Stimulated activated CD4-positive, alpha-beta T cell treated with anti-CD3 and anti-CD28 coated beads, TNF-alpha, amount 100 ng/mL, for 24 hours (primary cell): ENCODE measurements around the gene NGEF.
"Not testable (repeated sequence)": the region's sequence is repeated elsewhere in the genome, so short reads cannot be mapped to it uniquely, and the experiment has no call there.

Source experiments
- DNase-seq, 3 experiments: peaks; one replicate each; pipeline ENCODE4 v3.0.0-alpha.2; 2020; ENCODE audit warnings: low read depth in 3 of 3

Gene NGEF

GRCh38 chr2:232871835-232872736 lies 141.0 kb downstream of the NGEF start:
- DNase-seq = no peak

GRCh38 chr2:232871418-232871834 lies 141.6 kb downstream of the NGEF start:
- DNase-seq = no peak

DNA sequence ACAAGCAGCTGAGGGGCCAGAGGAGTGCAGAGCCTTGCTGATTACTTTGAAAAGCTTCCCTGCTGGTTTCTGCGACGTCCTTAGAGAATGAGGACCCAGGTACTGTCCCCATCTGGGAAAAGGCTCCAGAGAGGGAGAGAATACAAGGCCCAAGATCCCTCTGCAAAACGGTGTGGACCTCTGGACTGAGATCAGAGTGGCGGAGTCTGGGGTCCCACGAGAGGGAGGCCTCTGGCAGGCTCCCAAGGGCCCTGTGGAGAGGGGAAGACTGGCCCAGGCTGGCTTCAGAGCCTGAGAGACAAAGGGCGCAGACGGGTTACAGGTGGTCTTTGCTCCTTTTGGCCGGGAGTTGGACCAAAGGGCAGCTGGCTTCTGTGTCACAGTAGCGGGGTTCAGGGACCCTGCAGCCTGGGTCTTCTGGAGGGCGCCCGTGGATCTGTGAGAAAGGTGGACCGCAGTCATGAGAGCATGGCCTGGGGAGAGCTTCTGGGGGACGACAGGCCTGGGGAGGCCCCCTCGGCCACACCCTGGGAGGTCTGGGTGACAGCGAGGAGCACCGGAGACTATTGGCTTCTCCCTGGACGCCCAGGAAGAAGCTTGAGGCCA lies 142.2 kb downstream of the NGEF start:
- no peak for DNase-seq

DNA sequence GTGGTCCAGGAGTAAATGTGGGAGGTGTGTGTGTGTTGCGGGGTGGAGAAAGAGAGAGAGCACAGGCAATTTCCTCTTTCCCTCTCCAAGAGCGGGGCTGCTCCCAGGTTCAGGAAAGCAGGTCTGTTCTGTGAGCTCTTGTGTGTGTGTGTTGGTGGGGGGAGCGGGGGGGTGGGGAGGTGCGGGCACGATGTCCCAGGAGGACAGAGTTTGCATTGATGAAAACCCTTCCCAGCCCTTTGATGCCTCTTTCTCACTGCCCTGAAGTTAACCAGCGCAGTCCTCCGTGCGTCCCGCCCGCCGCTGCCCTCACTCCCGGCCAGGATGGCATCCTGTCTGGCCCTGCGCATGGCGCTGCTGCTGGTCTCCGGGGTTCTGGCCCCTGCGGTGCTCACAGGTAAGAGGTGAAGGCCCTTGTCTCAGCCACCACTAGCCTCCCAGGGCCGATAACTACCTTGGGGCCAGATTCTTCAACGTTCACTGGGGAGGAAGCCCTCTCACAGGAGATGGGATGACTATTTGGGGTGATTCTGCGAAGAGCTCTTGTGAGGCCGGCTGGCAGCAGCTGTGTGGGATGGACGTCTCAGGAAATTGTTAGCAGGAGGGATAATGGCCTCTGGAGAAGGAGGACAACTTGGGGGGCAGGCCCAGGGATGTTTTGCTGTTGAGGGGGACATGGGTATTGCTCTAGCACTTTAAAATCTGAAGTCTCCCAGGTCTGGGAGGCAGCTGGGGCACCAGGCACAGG lies 142.9 kb downstream of the NGEF start, which contains the start of gene SNORC:
SNORC (plus strand) TSS at position 247 of the 748 bp plus-strand sequence; CDS start at position 325, 78 bp downstream.
- no peak for DNase-seq

DNA sequence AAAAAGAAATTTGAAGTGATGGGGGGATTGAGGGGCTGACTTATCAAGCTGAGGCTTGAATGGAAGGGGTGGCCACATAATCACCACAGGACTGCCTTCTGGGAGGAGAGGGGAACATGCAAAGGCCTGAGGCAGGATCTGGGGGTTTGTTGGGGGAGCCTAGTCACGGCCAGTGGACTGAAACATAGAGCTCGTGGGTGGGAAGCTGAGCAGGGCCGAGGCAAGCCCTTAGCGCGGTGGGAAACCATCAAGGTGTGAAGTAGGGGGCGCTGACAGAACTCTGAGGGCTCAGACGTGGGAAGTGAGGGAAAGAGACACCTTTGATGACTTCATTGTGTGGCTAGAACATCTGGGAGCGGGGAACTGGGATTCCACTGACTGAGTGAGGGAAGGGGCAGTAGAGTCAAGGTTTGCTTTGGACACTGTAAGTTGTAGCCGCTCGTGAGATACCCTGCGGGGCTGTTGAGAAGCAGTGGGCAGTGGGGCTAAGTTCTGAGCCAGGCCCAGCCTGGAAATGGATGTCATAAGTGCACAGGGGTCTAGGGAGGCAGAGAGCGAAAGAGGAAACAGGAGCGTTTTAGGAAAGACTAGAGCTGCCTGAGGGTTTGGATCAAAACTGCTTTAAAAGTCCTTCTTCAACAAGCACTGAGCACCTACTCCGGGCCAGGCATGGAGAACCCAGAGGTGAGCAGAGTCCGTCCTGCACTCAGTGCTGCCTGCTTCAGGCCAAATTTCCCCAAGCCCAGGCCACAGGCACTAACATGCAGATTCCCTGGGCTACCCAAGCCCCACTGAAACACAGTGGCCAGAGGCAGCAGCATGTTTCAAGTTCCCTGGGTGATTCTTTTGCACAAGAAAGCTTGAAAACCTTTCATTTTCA lies 143.7 kb downstream of the NGEF start:
- DNase-seq = no peak

- no peak for DNase-seq
These were observed 147.0 kb downstream of the NGEF start for GRCh38 chr2:232866104-232866503.

DNA sequence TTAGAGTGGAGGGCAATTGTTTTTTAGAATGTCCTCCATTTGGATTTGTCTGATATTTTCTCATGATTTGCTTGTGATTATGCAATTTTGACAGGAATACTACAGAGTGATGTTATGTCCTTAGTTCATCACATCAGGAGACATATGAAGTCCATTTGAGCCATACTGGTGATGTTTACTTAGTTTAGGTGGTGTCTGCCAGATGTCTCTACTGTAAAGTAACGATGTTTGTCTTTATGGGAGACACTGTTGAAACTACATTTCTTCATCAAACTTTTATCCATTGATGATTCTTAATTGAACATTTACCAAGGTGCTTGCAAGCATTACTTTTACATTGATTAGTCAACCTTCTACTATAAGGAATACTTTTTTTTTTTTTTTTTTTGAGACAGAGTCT lies 147.9 kb downstream of the NGEF start:
- DNase-seq = no peak

- DNase-seq = no peak
These were observed 149.1 kb downstream of the NGEF start for GRCh38 chr2:232863996-232864395.

- DNase-seq = no peak
These were observed 151.7 kb downstream of the NGEF start for GRCh38 chr2:232861353-232861752.

DNA sequence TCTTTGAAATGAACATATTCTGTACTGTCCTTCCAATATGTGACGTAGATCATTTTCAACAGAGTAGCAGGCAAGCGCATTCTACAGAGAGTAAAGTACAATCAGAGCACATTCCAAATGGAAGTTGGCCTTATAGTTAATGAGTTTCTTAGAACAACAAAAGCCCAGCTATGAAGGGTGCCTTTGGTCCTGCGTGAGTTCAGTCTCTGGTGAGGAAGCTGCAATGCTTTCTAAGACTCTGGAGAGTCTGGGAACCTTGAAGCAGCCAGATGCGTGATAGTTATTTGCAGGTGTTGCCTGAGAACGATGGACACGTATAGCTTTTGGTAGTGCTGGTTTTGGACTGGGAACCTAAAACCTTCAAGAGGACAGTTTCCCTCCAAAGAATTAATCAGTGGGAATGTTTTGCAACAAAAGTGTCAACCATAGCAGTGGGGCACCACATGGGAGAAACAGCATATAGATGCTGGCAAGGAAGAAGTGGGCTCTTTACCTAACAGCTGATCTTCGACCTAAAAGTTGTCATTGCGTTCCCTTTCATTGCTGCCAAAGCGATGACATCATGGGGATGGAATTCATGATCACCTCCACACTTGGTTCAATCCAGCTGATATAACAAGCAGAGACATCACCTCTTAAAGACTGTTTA lies 152.3 kb downstream of the NGEF start:
- DNase-seq = no peak

- no peak for DNase-seq
These were observed 153.6 kb downstream of the NGEF start for GRCh38 chr2:232859385-232859916.

DNA sequence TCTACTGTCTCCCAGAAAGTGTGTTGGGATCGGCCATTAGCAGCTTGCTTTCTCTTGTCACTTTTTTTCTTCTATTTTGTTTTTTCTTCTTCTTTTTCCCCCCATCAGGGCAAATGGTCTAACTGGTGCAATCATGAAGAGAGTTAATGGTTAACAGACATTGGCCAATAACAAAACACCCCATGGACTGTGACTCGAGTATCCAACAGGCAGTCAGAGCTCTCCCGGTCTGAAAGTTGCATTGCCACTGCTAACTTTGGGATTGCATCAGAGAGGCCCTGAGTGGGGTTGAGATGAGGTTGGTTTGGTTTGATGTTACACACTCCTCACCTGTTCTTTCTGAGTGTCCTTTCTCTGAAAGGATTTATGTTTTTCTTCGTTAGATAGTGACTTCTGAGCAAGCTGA lies 155.9 kb downstream of the NGEF start:
- DNase-seq = no peak

DNA sequence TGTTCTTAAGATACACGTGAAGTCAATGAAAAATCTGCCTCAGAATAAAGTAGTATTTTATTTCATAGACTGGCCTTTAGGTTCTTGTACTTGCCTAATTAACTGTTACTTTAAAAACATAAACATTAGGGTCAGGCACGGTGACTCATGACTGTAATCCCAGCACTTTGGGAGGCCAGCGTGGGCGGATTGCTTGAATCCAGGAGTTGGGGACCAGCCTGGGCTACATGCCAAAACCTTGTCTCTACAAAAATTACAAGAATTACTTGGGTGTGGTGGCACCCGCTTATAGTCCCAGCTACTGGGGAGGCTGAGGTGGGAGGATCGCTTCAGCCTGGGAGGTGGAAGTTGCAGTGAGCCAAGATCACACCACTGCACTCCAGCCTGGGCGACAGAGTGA lies 159.0 kb downstream of the NGEF start:
- no peak for DNase-seq

GRCh38 chr2:232852676-232853075 lies 160.4 kb downstream of the NGEF start:
- DNase-seq = no peak

DNA sequence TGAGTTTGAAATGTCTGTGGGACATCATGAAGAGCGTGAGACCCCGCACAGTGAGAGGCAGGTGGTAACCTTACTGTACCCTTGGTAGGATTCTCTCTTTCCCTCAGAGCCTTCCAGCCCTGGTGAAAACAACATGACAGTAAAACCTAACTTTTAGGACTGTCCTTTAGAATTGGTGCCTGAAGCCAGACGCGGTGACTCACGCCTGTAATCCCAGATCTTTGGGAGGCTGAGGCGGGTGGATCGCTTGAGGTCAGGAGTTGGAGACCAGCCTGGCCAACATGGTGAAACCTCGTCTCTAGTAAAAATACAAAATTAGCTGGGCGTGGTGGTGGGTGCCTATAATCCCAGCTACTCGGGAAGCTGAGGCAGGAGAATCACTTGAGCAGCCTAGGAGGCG lies 161.0 kb downstream of the NGEF start:
- not testable (repeated sequence) for DNase-seq

DNA sequence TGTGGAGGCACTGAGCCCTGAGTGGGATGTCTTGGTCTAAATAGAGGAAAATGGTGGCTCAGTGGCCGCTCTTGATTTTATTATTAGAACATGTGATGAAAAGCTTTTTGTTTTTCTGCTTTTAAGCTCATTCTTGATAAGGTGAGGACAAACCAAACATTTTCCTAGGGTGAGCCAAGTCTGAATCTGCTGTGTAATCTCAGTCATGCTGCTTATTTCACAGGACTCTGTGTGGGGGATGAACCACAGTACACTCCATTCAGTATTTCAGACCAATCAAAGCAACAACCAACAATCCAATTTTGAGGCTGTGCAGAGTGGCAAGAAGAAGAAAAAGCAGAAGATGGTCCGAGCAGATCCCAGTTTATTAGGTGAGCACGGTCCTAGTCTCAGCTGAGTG lies 163.0 kb downstream of the NGEF start:
- DNase-seq = no peak

- DNase-seq = no peak
These were observed 167.0 kb downstream of the NGEF start for GRCh38 chr2:232846055-232846454.

DNA sequence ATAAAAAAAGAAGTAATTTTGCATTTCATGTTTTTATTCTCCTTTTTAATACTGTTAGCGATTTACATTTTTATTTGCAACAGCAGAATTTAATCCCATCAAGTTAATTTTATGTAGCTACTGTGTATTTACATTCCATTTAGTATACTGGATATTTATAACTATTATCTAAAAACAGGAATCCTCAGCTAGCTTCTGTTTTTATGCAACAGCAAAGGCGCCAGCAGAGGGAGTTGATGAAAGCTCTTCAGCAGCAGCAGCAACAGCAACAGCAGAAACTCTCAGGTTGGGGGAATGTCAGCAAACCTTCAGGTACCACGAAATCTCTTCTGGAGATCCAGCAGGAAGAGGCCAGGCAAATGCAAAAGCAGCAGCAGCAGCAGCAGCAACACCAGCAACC lies 169.2 kb downstream of the NGEF start:
- DNase-seq = no peak

- DNase-seq = no peak
These were observed 170.4 kb downstream of the NGEF start for GRCh38 chr2:232842689-232843088.

- no peak for DNase-seq
These were observed 173.5 kb downstream of the NGEF start for GRCh38 chr2:232839411-232840079.
